ENCODE results near the gene APPL2.
"Not testable (repeated sequence)": the region's sequence is repeated elsewhere in the genome, so short reads cannot be mapped to it uniquely, and the experiment has no call there.

The APPL2 gene

GRCh38 chr12:105183976-105184375 lies 52.0 kb downstream of the APPL2 start:
- not testable (repeated sequence) for DNase-seq

GRCh38 chr12:105183406-105183805 lies 52.6 kb downstream of the APPL2 start:
- DNase-seq = not testable (repeated sequence)

- DNase-seq = not testable (repeated sequence)
Observed at GRCh38 chr12:105179114-105179513, 56.9 kb downstream of the APPL2 start.

GRCh38 chr12:105177208-105177607 lies 58.8 kb downstream of the APPL2 start:
- no peak for DNase-seq

GRCh38 chr12:105175397-105175990 lies 60.5 kb downstream of the APPL2 start:
- no peak for DNase-seq

GRCh38 chr12:105171691-105172436 lies 64.1 kb downstream of the APPL2 start:
- DNase-seq = no peak

GRCh38 chr12:105170139-105170538 lies 65.8 kb downstream of the APPL2 start:
- no peak for DNase-seq

- no peak for DNase-seq
Observed at GRCh38 chr12:105168006-105168405, 68.0 kb downstream of the APPL2 start.

- no peak for DNase-seq
Observed at GRCh38 chr12:105167346-105167745, 68.6 kb downstream of the APPL2 start.

- no peak for DNase-seq
Observed at GRCh38 chr12:105166736-105167135, 69.2 kb downstream of the APPL2 start.

- no peak for DNase-seq
Observed at GRCh38 chr12:105164068-105164467, 71.9 kb downstream of the APPL2 start.

GRCh38 chr12:105162174-105162573 lies 73.8 kb downstream of the APPL2 start:
- no peak for DNase-seq

GRCh38 chr12:105158876-105159275 lies 77.1 kb downstream of the APPL2 start:
- DNase-seq = no peak

- no peak for DNase-seq
Observed at GRCh38 chr12:105157606-105158005, 78.4 kb downstream of the APPL2 start.

- DNase-seq = no peak
Observed at GRCh38 chr12:105156260-105156659, 79.7 kb downstream of the APPL2 start.

- DNase-seq = no peak
Observed at GRCh38 chr12:105142259-105142658, 93.7 kb downstream of the APPL2 start.

GRCh38 chr12:105141320-105141922 lies 94.6 kb downstream of the APPL2 start:
- no peak for DNase-seq

GRCh38 chr12:105138248-105138647 lies 97.7 kb downstream of the APPL2 start:
- DNase-seq = no peak

Data from stimulated activated CD4-positive, alpha-beta T cell treated with anti-CD3 and anti-CD28 coated beads, Interleukin-4, amount 100 ng/mL, for 24 hours (primary cell).